Activated T-cell treated with anti-CD3 and anti-CD28 coated beads, Interleukin-2, amount 50 U/mL, for 24 hours (primary cell): Measurements from ENCODE around the gene SCN9A.
A peak's percentile ranks its signal among the peaks of the same experiment; 100 is the strongest.
"Not testable (repeated sequence)": the region's sequence is repeated elsewhere in the genome, so short reads cannot be mapped to it uniquely, and the experiment has no call there.

Experiments used
- DNase-seq: peaks from one replicate; pipeline ENCODE4 v3.0.0-alpha.2; 2020
- H3K27ac Mint-ChIP-seq: 2 replicates; pipeline ENCODE4 v1.8.0; 2020; ENCODE audit warnings: mild to moderate bottlenecking, mixed read lengths
- H3K27me3 Mint-ChIP-seq: 2 replicates; pipeline ENCODE4 v1.8.0; 2020; ENCODE audit warnings: mixed read lengths
- H3K36me3 Mint-ChIP-seq: 2 replicates; pipeline ENCODE4 v1.8.0; 2020; ENCODE audit warnings: low read depth, mixed read lengths
- H3K4me1 Mint-ChIP-seq: 2 replicates; pipeline ENCODE4 v1.8.0; 2020; ENCODE audit warnings: low read depth, mixed read lengths
- H3K4me3 Mint-ChIP-seq: 2 replicates; pipeline ENCODE4 v1.8.0; 2020; ENCODE audit warnings: mild to moderate bottlenecking, moderate library complexity, mixed read lengths
- H3K9me3 Mint-ChIP-seq: 2 replicates; pipeline ENCODE4 v1.8.0; 2020; ENCODE audit warnings: mixed read lengths

The SCN9A gene

GRCh38 chr2:166375736-166376487, at the start of gene SCN9A:
TSS of gene SCN9A (minus strand) at chr2:166375944. CDS start at chr2:166311756, 64,188 bp downstream.
- peaks cover 47% of the 10 kb centered on the region for H3K27me3 Mint-ChIP-seq

GRCh38 chr2:166424841-166425240, 49.1 kb upstream of the SCN9A start:
- no peaks in the 10 kb centered on the region for H3K4me1 Mint-ChIP-seq
- no peaks in the 10 kb centered on the region for H3K36me3 Mint-ChIP-seq
- H3K4me3 Mint-ChIP-seq = no peak overlapping the region
- DNase-seq = no peak
- H3K9me3 Mint-ChIP-seq = no peaks in the 10 kb centered on the region
- no peak overlapping the region for H3K27ac Mint-ChIP-seq
- no peaks in the 10 kb centered on the region for H3K27me3 Mint-ChIP-seq

More at GRCh38 chr2:166375736-166376487, at the start of gene SCN9A:
- Mint-ChIP-seq H3K27ac (no peak within 1 kb of the TSS), H3K36me3 (no peaks in the 10 kb centered on the region), H3K4me1 (peaks cover 10% of the 10 kb centered on the region), H3K4me3 (peak within 1 kb of the TSS; percentile 65), H3K9me3 (no peaks in the 10 kb centered on the region)
- peak; percentile 43 for DNase-seq

- H3K36me3 Mint-ChIP-seq = no peaks in the 10 kb centered on the region
- no peak for DNase-seq
Observed at GRCh38 chr2:166419616-166419934, 43.8 kb upstream of the SCN9A start.

DNA sequence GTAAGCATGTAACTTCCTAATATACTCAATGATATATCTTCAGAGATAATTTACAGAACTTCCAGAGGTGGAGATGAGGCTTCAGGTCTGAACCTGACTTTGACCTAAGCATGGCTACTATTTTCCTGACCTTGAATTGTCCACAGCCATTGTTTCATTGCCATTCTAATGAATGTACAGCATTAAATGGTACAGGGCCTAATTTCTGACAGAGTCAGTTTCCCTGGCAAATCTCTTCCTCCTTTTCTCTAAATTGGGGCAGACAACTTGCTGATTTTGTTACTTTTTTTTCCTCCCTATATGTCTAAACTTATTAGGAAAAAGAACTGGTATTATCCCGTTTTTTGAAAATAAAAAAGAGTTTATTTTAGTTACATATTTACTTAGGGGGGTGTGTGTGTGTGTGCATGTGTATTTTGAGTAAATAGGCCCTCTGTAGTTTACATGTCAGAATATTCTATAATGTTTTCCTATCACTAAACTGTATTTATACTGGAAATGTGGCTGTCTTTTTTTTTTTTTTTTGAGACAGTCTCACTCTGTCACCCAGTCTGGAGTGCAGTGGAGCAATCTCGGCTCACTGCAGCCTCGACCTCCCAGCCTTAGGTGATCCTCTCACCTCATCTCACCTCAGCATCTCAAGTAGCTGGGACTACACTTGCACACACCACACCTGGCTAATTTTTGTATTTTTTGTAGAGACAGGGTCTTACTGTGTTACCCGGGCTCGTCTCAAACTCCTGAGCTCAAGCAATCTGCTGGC, 43.3 kb upstream of the SCN9A start:
- no peak for DNase-seq
- no peaks in the 10 kb centered on the region for H3K4me1 Mint-ChIP-seq

More at GRCh38 chr2:166419616-166419934, 43.8 kb upstream of the SCN9A start:
- H3K4me1 Mint-ChIP-seq = no peaks in the 10 kb centered on the region
- no peaks in the 10 kb centered on the region for H3K27me3 Mint-ChIP-seq
- H3K9me3 Mint-ChIP-seq = no peaks in the 10 kb centered on the region
- no peak overlapping the region for H3K27ac Mint-ChIP-seq
- no peak overlapping the region for H3K4me3 Mint-ChIP-seq

GRCh38 chr2:166417669-166418068, 41.9 kb upstream of the SCN9A start:
- H3K27me3 Mint-ChIP-seq = no peaks in the 10 kb centered on the region
- H3K4me1 Mint-ChIP-seq = no peaks in the 10 kb centered on the region
- no peak overlapping the region for H3K27ac Mint-ChIP-seq
- H3K4me3 Mint-ChIP-seq = no peak overlapping the region
- no peaks in the 10 kb centered on the region for H3K9me3 Mint-ChIP-seq
- H3K36me3 Mint-ChIP-seq = no peaks in the 10 kb centered on the region
- DNase-seq = no peak

More for the DNA sequence above, 43.3 kb upstream of the SCN9A start:
- H3K4me3 Mint-ChIP-seq = no peak overlapping the region
- H3K27me3 Mint-ChIP-seq = no peaks in the 10 kb centered on the region
- H3K9me3 Mint-ChIP-seq = no peaks in the 10 kb centered on the region
- H3K27ac Mint-ChIP-seq = no peak overlapping the region
- H3K36me3 Mint-ChIP-seq = no peaks in the 10 kb centered on the region

- Mint-ChIP-seq H3K4me3 (no peak overlapping the region), H3K9me3 (no peaks in the 10 kb centered on the region), H3K27ac (no peak overlapping the region), H3K27me3 (no peaks in the 10 kb centered on the region), H3K36me3 (no peaks in the 10 kb centered on the region), H3K4me1 (no peaks in the 10 kb centered on the region)
- no peak for DNase-seq
Observed at GRCh38 chr2:166413255-166413654, 37.5 kb upstream of the SCN9A start.

DNA sequence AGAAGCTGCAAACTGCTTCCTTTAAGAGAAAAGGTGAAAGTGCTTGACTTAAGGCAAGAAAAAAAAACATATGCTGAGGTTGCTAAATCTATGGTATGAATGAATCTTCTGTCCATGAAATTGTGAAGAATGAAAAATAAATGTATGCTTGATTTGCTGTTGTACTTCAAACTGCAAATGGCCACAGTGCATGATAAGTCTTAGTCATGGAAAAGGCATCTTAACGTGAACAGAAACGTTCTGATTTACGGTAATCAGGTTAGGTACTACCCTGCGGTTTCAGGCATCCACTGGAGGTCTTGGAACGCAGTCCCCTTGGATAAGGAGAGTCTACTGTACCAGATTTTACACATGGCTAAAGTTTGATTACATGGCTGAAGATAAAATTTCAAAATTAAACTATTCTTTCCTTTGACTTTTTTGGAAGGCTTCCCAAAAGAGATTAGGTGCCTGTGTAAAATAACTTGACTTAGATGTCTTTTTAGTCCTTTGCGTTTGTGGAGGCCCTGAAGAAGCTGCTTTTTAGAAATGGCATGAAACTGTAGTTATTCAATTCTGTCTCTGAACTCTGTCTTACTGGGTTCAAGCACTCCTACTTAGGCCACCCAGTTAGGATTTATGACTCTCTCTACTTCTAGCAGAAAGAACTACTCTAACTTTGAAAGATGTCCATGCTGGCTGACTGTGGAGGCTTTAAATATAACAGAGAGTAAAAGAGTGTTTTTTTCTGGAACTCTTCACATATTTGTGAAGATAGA, 35.9 kb upstream of the SCN9A start:
- Mint-ChIP-seq H3K9me3 (no peaks in the 10 kb centered on the region), H3K4me3 (no peak overlapping the region), H3K4me1 (no peaks in the 10 kb centered on the region), H3K36me3 (no peaks in the 10 kb centered on the region), H3K27me3 (no peaks in the 10 kb centered on the region), H3K27ac (no peak overlapping the region)
- DNase-seq = no peak

DNA sequence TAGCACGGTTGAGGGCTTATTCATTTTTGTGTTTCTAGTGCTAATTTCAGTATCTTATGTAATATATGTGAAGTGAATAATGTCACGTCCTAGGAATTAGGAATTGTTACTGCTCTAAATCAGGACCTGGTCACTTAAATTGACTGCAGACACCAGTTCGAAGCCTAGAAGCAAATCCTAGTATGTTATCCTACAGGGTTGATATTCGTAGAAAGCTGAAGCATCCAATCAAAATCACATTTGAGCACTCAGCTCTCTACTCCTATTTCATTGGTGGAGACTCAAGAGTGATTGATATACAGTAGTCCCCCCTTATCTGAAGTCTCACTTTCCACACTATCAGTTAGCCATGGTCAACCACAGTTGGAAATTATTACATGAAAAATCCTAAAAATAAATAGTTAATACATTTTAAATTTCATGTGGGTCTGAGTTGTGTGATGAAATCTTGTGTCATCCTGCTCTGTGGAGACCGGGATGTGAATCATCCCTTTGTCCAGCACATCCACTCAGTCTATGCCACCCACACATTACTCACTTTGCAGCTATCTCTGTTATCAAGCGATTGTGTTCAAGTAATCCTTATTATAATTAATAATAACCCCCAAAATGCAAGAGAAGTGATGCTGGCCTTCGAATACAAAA, 35.2 kb upstream of the SCN9A start:
- H3K9me3 Mint-ChIP-seq = no peaks in the 10 kb centered on the region
- no peak for DNase-seq

GRCh38 chr2:166407746-166408145, 32.0 kb upstream of the SCN9A start:
- H3K36me3 Mint-ChIP-seq, DNase-seq, H3K4me1 Mint-ChIP-seq, H3K27ac Mint-ChIP-seq, H3K9me3 Mint-ChIP-seq, H3K4me3 Mint-ChIP-seq, H3K27me3 Mint-ChIP-seq: not testable (repeated sequence)

More for the DNA sequence above, 35.2 kb upstream of the SCN9A start:
- Mint-ChIP-seq H3K27me3 (no peaks in the 10 kb centered on the region), H3K27ac (no peak overlapping the region), H3K4me3 (no peak overlapping the region), H3K36me3 (no peaks in the 10 kb centered on the region), H3K4me1 (no peaks in the 10 kb centered on the region)

DNA sequence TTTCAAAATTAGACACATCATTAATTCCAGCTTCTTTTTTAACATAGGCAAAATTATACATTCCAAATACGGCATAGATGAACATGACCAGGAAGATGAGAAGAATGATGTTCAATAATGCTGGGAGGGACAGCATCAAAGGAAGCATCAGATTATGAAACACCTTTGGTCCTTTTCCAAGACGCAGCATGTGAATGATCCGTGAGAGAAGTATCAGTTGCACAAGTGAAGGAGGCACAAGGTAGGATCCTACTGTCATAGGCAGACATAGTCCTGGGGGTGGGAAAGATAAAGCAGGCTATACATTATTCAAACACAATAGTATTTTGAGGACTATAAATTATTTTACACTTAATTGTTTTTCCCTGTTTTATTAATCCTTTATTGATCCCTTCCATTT, 30.6 kb upstream of the SCN9A start:
- no peaks in the 10 kb centered on the region for H3K27me3 Mint-ChIP-seq
- H3K36me3 Mint-ChIP-seq = no peaks in the 10 kb centered on the region
- H3K4me1 Mint-ChIP-seq = no peaks in the 10 kb centered on the region
- H3K27ac Mint-ChIP-seq = no peak overlapping the region
- no peak overlapping the region for H3K4me3 Mint-ChIP-seq
- no peak for DNase-seq
- H3K9me3 Mint-ChIP-seq = no peaks in the 10 kb centered on the region

GRCh38 chr2:166405569-166405926, 29.8 kb upstream of the SCN9A start:
- DNase-seq = no peak
- no peak overlapping the region for H3K27ac Mint-ChIP-seq
- no peak overlapping the region for H3K4me3 Mint-ChIP-seq
- H3K9me3 Mint-ChIP-seq = no peaks in the 10 kb centered on the region
- no peaks in the 10 kb centered on the region for H3K4me1 Mint-ChIP-seq
- no peaks in the 10 kb centered on the region for H3K36me3 Mint-ChIP-seq
- no peaks in the 10 kb centered on the region for H3K27me3 Mint-ChIP-seq

DNA sequence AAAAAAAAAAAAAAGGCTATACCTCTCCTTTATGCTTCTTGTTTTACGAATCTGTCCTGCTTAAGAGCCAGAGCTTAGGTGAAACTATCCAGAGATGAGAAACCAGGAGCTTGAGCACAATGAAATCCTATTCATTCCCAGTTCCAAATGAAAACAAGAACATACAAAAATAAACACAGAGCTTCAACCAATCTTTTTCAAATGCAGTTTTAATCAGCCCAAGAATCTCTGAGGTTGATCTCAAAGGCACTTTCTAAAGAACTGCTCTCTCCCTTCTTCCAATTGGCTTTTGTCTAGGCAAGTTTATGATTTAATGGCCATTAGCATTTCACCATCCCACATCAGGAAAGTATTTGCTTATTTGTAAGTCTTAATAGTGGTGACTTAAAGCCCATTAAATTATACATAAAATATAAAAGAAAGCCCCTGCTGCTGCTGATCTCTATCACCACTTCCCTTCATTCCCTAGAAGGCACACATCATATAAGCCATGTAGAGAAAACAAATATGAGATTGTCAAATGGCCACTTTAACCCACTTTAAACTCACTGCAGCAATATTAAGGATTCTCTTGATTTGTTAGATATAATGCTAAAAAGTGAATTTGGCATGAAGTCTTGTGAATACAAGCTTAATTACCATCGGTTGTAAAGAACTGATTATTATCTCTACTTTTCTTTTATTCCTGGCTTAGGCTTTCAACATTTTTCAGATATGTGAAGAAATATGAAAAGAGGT, 29.3 kb upstream of the SCN9A start:
- no peaks in the 10 kb centered on the region for H3K27me3 Mint-ChIP-seq
- H3K4me1 Mint-ChIP-seq = no peaks in the 10 kb centered on the region
- H3K9me3 Mint-ChIP-seq = no peaks in the 10 kb centered on the region
- no peaks in the 10 kb centered on the region for H3K36me3 Mint-ChIP-seq
- no peak for DNase-seq
- H3K4me3 Mint-ChIP-seq = no peak overlapping the region
- H3K27ac Mint-ChIP-seq = no peak overlapping the region

DNA sequence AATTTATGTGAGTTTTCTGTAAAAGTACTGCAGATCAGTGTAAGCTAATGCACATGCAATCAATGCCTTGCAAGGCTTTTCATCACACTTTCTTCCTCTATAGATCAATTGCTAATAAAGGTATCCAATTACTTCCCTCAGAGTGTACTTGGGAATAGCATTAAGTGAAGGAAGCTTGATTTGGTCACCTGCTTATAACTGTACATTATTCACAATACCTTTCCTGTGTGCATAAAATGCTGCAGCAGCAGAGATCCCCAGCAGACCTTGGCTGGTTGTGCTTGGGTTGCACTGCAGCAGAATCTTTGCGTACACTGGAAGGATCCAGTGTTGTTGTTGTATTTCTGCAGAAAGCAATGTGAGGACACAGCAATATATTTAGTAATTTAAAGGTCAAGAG, 18.5 kb upstream of the SCN9A start:
- Mint-ChIP-seq H3K4me3 (no peak overlapping the region), H3K27me3 (no peaks in the 10 kb centered on the region), H3K27ac (no peak overlapping the region), H3K4me1 (no peaks in the 10 kb centered on the region), H3K9me3 (no peaks in the 10 kb centered on the region), H3K36me3 (no peaks in the 10 kb centered on the region)
- DNase-seq = no peak

- no peaks in the 10 kb centered on the region for H3K36me3 Mint-ChIP-seq
- no peak overlapping the region for H3K27ac Mint-ChIP-seq
- no peak for DNase-seq
- no peaks in the 10 kb centered on the region for H3K9me3 Mint-ChIP-seq
- no peak overlapping the region for H3K4me3 Mint-ChIP-seq
- H3K4me1 Mint-ChIP-seq = no peaks in the 10 kb centered on the region
- H3K27me3 Mint-ChIP-seq = no peaks in the 10 kb centered on the region
Observed at GRCh38 chr2:166393008-166393407, 17.3 kb upstream of the SCN9A start.
